ENCODE results near the gene DHDH. TPM values are rescaled to one million over a fixed set of nuclear protein-coding genes. Genes with fewer than 3 reads are reported as not detected.
"Not testable (repeated sequence)": the region's sequence is repeated elsewhere in the genome, so short reads cannot be mapped to it uniquely, and the experiment has no call there.

Gene DHDH
- total RNA-seq, 1 donor from 2014 or later: not detected

- no peak for DNase-seq
- ATAC-seq: no peak
- intact Hi-C loops (cut with micrococcal nuclease): no loop called here
Observed at GRCh38 chr19:48913114-48913889, 20.2 kb upstream of the DHDH start.

- ATAC-seq (no peak), DNase-seq (no peak)
- intact Hi-C loops (cut with micrococcal nuclease): no loop called here
Observed at GRCh38 chr19:48914181-48914580, 19.3 kb upstream of the DHDH start.

GRCh38 chr19:48915757-48916156 is 17.7 kb upstream of the DHDH start:
- DNase-seq (no peak), ATAC-seq (no peak)
- intact Hi-C loops (cut with micrococcal nuclease): no loop called here

- DNase-seq: no peak
- ATAC-seq: no peak
- intact Hi-C loops (cut with micrococcal nuclease): no loop called here
Observed at GRCh38 chr19:48918071-48918470, 15.4 kb upstream of the DHDH start.

- intact Hi-C loops (cut with micrococcal nuclease): no loop called here
- ATAC-seq: peak; percentile 31
- DNase-seq: no peak
Observed at GRCh38 chr19:48918801-48919247, 14.7 kb upstream of the DHDH start.

- intact Hi-C loops (cut with micrococcal nuclease); DNase-seq; ATAC-seq: not testable (repeated sequence)
Observed at GRCh38 chr19:48919271-48919670, 14.2 kb upstream of the DHDH start.

- DNase-seq: no peak
- intact Hi-C loops (cut with micrococcal nuclease): no loop called here
- ATAC-seq: no peak
Observed at GRCh38 chr19:48920949-48921348, 12.6 kb upstream of the DHDH start.

GRCh38 chr19:48921721-48922500 is 11.6 kb upstream of the DHDH start:
- no peak for ATAC-seq

GRCh38 chr19:48922548-48923490 is 10.7 kb upstream of the DHDH start:
- ATAC-seq (no peak), DNase-seq (no peak)
- intact Hi-C loops (cut with micrococcal nuclease): no loop called here

More at GRCh38 chr19:48921721-48922500, 11.6 kb upstream of the DHDH start:
- no peak for DNase-seq
- intact Hi-C loops (cut with micrococcal nuclease): no loop called here

GRCh38 chr19:48925240-48925843 is 8.2 kb upstream of the DHDH start:
- ATAC-seq (no peak), DNase-seq (no peak)

GRCh38 chr19:48925890-48926289 is 7.6 kb upstream of the DHDH start:
- intact Hi-C loops (cut with micrococcal nuclease); ATAC-seq; DNase-seq: not testable (repeated sequence)

More at GRCh38 chr19:48925240-48925843, 8.2 kb upstream of the DHDH start:
- intact Hi-C loops (cut with micrococcal nuclease): no loop called here

GRCh38 chr19:48926909-48927308 is 6.6 kb upstream of the DHDH start:
- DNase-seq (no peak), ATAC-seq (peak; percentile 37)
- intact Hi-C loops (cut with micrococcal nuclease): no loop called here

- DNase-seq; intact Hi-C loops (cut with micrococcal nuclease); ATAC-seq: not testable (repeated sequence)
Observed at GRCh38 chr19:48927692-48928091, 5.8 kb upstream of the DHDH start.

GRCh38 chr19:48928164-48929025 is 5.1 kb upstream of the DHDH start:
- DNase-seq (no peak), ATAC-seq (no peak)
- intact Hi-C loops (cut with micrococcal nuclease): no loop called here

GRCh38 chr19:48934837-48935236 is 1.3 kb downstream of the DHDH start:
- ATAC-seq (no peak), DNase-seq (no peak)
- intact Hi-C loops (cut with micrococcal nuclease): no loop called here

GRCh38 chr19:48935864-48936263 is 2.4 kb downstream of the DHDH start:
- no peak for ATAC-seq
- intact Hi-C loops (cut with micrococcal nuclease): no loop called here

GRCh38 chr19:48938256-48938655 is 4.8 kb downstream of the DHDH start:
- no peak for DNase-seq
- intact Hi-C loops (cut with micrococcal nuclease): no loop called here
- ATAC-seq: no peak

More at GRCh38 chr19:48935864-48936263, 2.4 kb downstream of the DHDH start:
- no peak for DNase-seq

GRCh38 chr19:48940902-48941301 is 7.4 kb downstream of the DHDH start:
- ATAC-seq: no peak
- intact Hi-C loops (cut with micrococcal nuclease): no loop called here
- DNase-seq: no peak

Data from left ventricle myocardium superior (tissue), 1 donor.